GM19239 (cell line): ENCODE data around the gene GSTM1.
"Not testable (repeated sequence)": the region's sequence is repeated elsewhere in the genome, so short reads cannot be mapped to it uniquely, and the experiment has no call there.

Experiments used
- DNase-seq: peaks from one replicate; pipeline ENCODE4 v3.0.0; 2011; ENCODE audit warnings: low spot score; ENCODE audit not compliant: insufficient read length
- FAIRE-seq: peaks from 2 replicates; lab custom pipeline; 2011; peaks lifted over from hg19 to GRCh38; lab: Jason Lieb, UNC

The GSTM1 gene

GRCh38 chr1:109659145-109659544 lies 28.5 kb upstream of the GSTM1 start:
- no peak for FAIRE-seq
- DNase-seq = no peak

- no peak for FAIRE-seq
- DNase-seq = no peak
Measured at GRCh38 chr1:109659997-109660690, 27.5 kb upstream of the GSTM1 start.

GRCh38 chr1:109660691-109661026 lies 27.0 kb upstream of the GSTM1 start:
- not testable (repeated sequence) for DNase-seq, FAIRE-seq

GRCh38 chr1:109661391-109661790 lies 26.2 kb upstream of the GSTM1 start:
- FAIRE-seq = no peak
- no peak for DNase-seq

- DNase-seq (no peak), FAIRE-seq (no peak)
Measured at GRCh38 chr1:109664671-109665070, 22.9 kb upstream of the GSTM1 start.

- peak; percentile 65 for DNase-seq
- no peak for FAIRE-seq
Measured at GRCh38 chr1:109667452-109668122, 20.0 kb upstream of the GSTM1 start, which contains the start of gene GSTM2. Gene GSTM2 (plus strand): TSS chr1:109668057. CDS start chr1:109668116, 59 bp downstream.

- FAIRE-seq (no peak), DNase-seq (no peak)
Measured at GRCh38 chr1:109668123-109668775, 19.4 kb upstream of the GSTM1 start.

- DNase-seq (no peak), FAIRE-seq (no peak)
Measured at GRCh38 chr1:109669246-109669948, 18.2 kb upstream of the GSTM1 start.

- not testable (repeated sequence) for FAIRE-seq, DNase-seq
Measured at GRCh38 chr1:109669949-109670302, 17.7 kb upstream of the GSTM1 start.

- no peak for FAIRE-seq
- DNase-seq = no peak
Measured at GRCh38 chr1:109671067-109671466, 16.6 kb upstream of the GSTM1 start.

- not testable (repeated sequence) for FAIRE-seq, DNase-seq
Measured at GRCh38 chr1:109673861-109674260, 13.8 kb upstream of the GSTM1 start.

GRCh38 chr1:109676683-109677381 lies 10.8 kb upstream of the GSTM1 start:
- not testable (repeated sequence) for FAIRE-seq, DNase-seq

- FAIRE-seq = no peak
- no peak for DNase-seq
Measured at GRCh38 chr1:109677459-109677858, 10.2 kb upstream of the GSTM1 start.

GRCh38 chr1:109678637-109679036 lies 9.0 kb upstream of the GSTM1 start:
- not testable (repeated sequence) for FAIRE-seq, DNase-seq

GRCh38 chr1:109684777-109685176 lies 2.8 kb upstream of the GSTM1 start:
- FAIRE-seq, DNase-seq: not testable (repeated sequence)

GRCh38 chr1:109685399-109685798 lies 2.2 kb upstream of the GSTM1 start:
- not testable (repeated sequence) for FAIRE-seq

GRCh38 chr1:109685890-109686289 lies 1.7 kb upstream of the GSTM1 start:
- DNase-seq, FAIRE-seq: not testable (repeated sequence)

More at GRCh38 chr1:109685399-109685798, 2.2 kb upstream of the GSTM1 start:
- not testable (repeated sequence) for DNase-seq

- not testable (repeated sequence) for DNase-seq, FAIRE-seq
Measured at GRCh38 chr1:109687109-109687508, 508 bp upstream of the GSTM1 start.

- FAIRE-seq = no peak
- no peak for DNase-seq
Measured at GRCh38 chr1:109689844-109690405, 2.3 kb downstream of the GSTM1 start.

GRCh38 chr1:109691759-109692158 lies 4.1 kb downstream of the GSTM1 start:
- no peak for FAIRE-seq
- DNase-seq = no peak
